Hepatocyte (in vitro differentiated cells): ENCODE results near the gene PRDM16. TPM values are rescaled to one million over a fixed set of nuclear protein-coding genes. Genes with fewer than 3 reads are reported as not detected.

ENCODE experiments used
- DNase-seq: peaks from one replicate; pipeline ENCODE4 v3.0.0-alpha.2; 2016; ENCODE audit warnings: low spot score
- H2AFZ ChIP-seq: fragments of 200-600 bp; sonication (generic); 2 replicates; pipeline ENCODE4 v1.6.0; 2016; ENCODE audit warnings: antibody characterized with exemption, mild to moderate bottlenecking
- H3K27ac ChIP-seq: fragments of 200-600 bp; sonication (generic); 2 replicates; pipeline ENCODE4 v1.5.1; 2016; ENCODE audit warnings: mild to moderate bottlenecking
- H3K27me3 ChIP-seq: fragments of 200-600 bp; sonication (generic); 2 replicates; pipeline ENCODE4 v1.6.1; 2016
- H3K36me3 ChIP-seq: fragments of 200-600 bp; sonication (generic); replicated peaks from 2 replicates; pipeline ENCODE4 v1.5.1; 2016; ENCODE audit warnings: low read depth; ENCODE audit not compliant: insufficient read depth
- H3K4me1 ChIP-seq: fragments of 200-600 bp; sonication (generic); 2 replicates; pipeline ENCODE4 v1.5.1; 2016; ENCODE audit warnings: mild to moderate bottlenecking, moderate library complexity; ENCODE audit not compliant: insufficient read depth
- H3K4me2 ChIP-seq: fragments of 200-600 bp; sonication (generic); 2 replicates; pipeline ENCODE4 v1.6.0; 2016
- H3K4me3 ChIP-seq: fragments of 200-600 bp; sonication (generic); 2 replicates; pipeline ENCODE4 v1.5.1; 2016; ENCODE audit warnings: mild to moderate bottlenecking
- H3K79me2 ChIP-seq: fragments of 200-600 bp; sonication (generic); 2 replicates; pipeline ENCODE4 v1.6.0; 2017; ENCODE audit warnings: mild to moderate bottlenecking
- H3K9me2 ChIP-seq: fragments of 200-600 bp; sonication (generic); replicated peaks from 2 replicates; pipeline ENCODE4 v1.6.0; 2017; ENCODE audit warnings: mild to moderate bottlenecking; ENCODE audit not compliant: insufficient read depth
- H3K9me3 ChIP-seq: fragments of 200-600 bp; sonication (generic); 2 replicates; pipeline ENCODE4 v1.5.1; 2016; ENCODE audit warnings: low read depth, mild to moderate bottlenecking
- H4K20me1 ChIP-seq: fragments of 200-600 bp; sonication (generic); 2 replicates; pipeline ENCODE4 v1.6.0; 2016; ENCODE audit warnings: mild to moderate bottlenecking; ENCODE audit not compliant: insufficient read depth, poor library complexity, severe bottlenecking
- EZH2 ChIP-seq: fragments of 200-600 bp; sonication (generic); IDR thresholded peaks from 2 replicates; pipeline ENCODE4 v1.6.1; 2016; ENCODE audit warnings: antibody characterized with exemption, mild to moderate bottlenecking, borderline replicate concordance
- EZH2phosphoT487 ChIP-seq: fragments of 200-600 bp; sonication (generic); IDR thresholded peaks from one replicate; pipeline ENCODE4 v1.6.1; 2018; ENCODE audit warnings: antibody characterized with exemption, mild to moderate bottlenecking, low read depth, moderate library complexity; ENCODE audit not compliant: unreplicated experiment, severe bottlenecking
- WGBS: methylation state at CpG from one replicate; pipeline ENCODE4 v1.1.6; 2016; ENCODE audit warnings: low lambda C conversion rate; ENCODE audit errors: missing lambda C conversion rate; 5-methylcytosine and 5-hydroxymethylcytosine counted together
- polyA plus RNA-seq: library from polyadenylated mRNA; unstranded; fragments of >200 nt; fragmentation: Nextera tagmentation; extraction: Ambion mirVana; gene quantifications from 2 replicates; pipeline ENCODE4 v1.2.1, GENCODE V29; 2016
- total RNA-seq: library from RNA; depleted of rRNA; stranded (reverse); fragments of >200 nt; gene quantifications from 2 replicates; pipeline ENCODE4 v1.2.3, GENCODE V29; 2014
- TF ChIP-seq, protein P1 (sequence below): fragments of 200-600 bp; sonication (generic); IDR thresholded peaks from 2 replicates; pipeline ENCODE4 v1.5.1; 2016; ENCODE audit warnings: antibody characterized with exemption, mild to moderate bottlenecking; ENCODE audit not compliant: poor library complexity

The PRDM16 gene
- total and polyA plus RNA-seq, 2 experiments from 2014 or later, result 8.1 to 9.9 TPM

DNA sequence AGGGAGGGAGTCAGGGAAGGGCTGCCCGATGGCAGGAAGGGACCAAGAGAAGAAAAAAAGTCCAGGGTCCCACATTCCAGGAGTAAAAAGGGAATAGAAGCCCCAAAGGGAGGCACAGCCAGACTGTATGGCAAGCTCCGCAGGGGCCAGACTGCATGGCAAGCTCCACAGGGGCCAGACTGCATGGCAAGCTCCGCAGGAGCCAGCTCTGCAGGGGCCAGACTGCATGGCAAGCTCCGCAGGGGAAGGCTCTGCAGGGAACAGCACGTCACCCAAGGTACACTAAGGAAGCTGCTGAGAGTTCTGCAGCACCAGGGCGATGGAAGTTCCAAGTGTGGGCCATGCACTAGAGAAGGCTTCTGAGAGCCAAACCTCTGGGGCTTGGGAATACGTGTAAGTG is 228.8 kb downstream of the PRDM16 start:
- no peak for DNase-seq
- no peak for TF ChIP-seq EZH2
- H3K27ac ChIP-seq, result no peak overlapping the region

DNA sequence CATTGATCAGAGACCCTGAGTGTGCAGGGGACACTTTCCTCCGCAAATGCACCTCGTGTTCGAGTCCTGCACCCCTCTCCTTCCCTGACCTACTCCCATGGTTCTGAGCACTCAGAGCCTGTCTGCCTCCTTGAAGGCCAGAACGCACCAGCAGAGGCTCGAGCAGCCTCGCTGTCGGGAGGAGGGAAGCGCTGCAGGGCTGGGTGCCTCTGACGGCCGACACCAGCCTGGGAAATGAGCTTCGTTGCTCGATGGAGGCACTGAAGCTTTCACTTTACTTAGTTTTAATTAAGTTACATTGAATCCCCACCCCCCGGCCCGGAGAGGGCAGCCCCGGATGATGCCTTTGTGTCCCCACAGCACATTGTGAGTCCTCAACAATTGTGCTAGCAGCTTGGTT is 229.2 kb downstream of the PRDM16 start:
- TF ChIP-seq, protein P1, sequence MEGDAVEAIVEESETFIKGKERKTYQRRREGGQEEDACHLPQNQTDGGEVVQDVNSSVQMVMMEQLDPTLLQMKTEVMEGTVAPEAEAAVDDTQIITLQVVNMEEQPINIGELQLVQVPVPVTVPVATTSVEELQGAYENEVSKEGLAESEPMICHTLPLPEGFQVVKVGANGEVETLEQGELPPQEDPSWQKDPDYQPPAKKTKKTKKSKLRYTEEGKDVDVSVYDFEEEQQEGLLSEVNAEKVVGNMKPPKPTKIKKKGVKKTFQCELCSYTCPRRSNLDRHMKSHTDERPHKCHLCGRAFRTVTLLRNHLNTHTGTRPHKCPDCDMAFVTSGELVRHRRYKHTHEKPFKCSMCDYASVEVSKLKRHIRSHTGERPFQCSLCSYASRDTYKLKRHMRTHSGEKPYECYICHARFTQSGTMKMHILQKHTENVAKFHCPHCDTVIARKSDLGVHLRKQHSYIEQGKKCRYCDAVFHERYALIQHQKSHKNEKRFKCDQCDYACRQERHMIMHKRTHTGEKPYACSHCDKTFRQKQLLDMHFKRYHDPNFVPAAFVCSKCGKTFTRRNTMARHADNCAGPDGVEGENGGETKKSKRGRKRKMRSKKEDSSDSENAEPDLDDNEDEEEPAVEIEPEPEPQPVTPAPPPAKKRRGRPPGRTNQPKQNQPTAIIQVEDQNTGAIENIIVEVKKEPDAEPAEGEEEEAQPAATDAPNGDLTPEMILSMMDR, result no peak
- TF ChIP-seq EZH2phosphoT487 (no peak), EZH2 (no peak)
- 94% methylated on average over 15 of the region's 15 CpGs for WGBS
- no peaks in the 10 kb centered on the region for H3K27me3 ChIP-seq
- no peak overlapping the region for H3K27ac ChIP-seq
- H3K79me2 ChIP-seq, result no peaks in the 10 kb centered on the region
- H3K9me3 ChIP-seq, result no peaks in the 10 kb centered on the region
- no peaks in the 10 kb centered on the region for H3K36me3 ChIP-seq
- no peak for DNase-seq
- no peaks in the 10 kb centered on the region for H4K20me1 ChIP-seq
- no peak overlapping the region for H3K4me2 ChIP-seq
- peaks cover 7% of the 10 kb centered on the region for H3K4me1 ChIP-seq
- no peaks in the 10 kb centered on the region for H3K9me2 ChIP-seq
- H2AFZ ChIP-seq, result no peak overlapping the region
- no peak overlapping the region for H3K4me3 ChIP-seq

More for the DNA sequence above, 228.8 kb downstream of the PRDM16 start:
- 95% methylated on average over 7 of the region's 7 CpGs for WGBS
- Histone ChIP-seq H3K4me3 (no peak overlapping the region), H3K4me2 (no peak overlapping the region), H4K20me1 (no peaks in the 10 kb centered on the region), H3K4me1 (peaks cover 10% of the 10 kb centered on the region), H3K27me3 (no peaks in the 10 kb centered on the region), H3K79me2 (no peaks in the 10 kb centered on the region), H2AFZ (no peak overlapping the region), H3K36me3 (no peaks in the 10 kb centered on the region), H3K9me2 (no peaks in the 10 kb centered on the region), H3K9me3 (no peaks in the 10 kb centered on the region)

DNA sequence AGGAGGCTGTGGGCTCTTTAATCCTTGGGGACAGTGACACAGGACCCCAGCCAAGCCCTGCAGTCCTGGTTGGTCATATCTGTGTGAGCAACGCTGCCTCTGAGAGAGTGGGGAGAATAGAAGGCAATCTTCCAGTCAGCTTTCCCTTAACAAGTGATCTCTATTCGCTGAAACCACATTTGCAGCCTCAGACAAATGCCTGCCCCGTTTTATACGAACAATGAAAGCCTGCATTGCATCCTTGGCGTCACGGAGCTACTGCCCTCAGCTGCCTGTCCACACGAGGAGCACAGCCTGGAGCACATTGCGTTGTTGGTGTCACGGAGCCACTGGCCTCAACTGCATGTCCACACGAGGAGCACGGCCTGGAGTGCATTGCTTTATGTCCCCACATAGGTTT is 235.2 kb downstream of the PRDM16 start:
- H3K27me3 ChIP-seq, result no peaks in the 10 kb centered on the region
- H3K79me2 ChIP-seq, result no peaks in the 10 kb centered on the region
- H3K4me3 ChIP-seq, result no peak overlapping the region
- WGBS, result 87% methylated on average over 11 of the region's 11 CpGs
- no peak overlapping the region for H3K27ac ChIP-seq
- H3K4me2 ChIP-seq, result no peak overlapping the region
- TF ChIP-seq EZH2, result no peak
- TF ChIP-seq, protein P1, result no peak
- H4K20me1 ChIP-seq, result no peaks in the 10 kb centered on the region
- H3K36me3 ChIP-seq, result no peaks in the 10 kb centered on the region
- H2AFZ ChIP-seq, result no peak overlapping the region
- DNase-seq, result no peak
- no peaks in the 10 kb centered on the region for H3K4me1 ChIP-seq
- no peaks in the 10 kb centered on the region for H3K9me3 ChIP-seq
- no peaks in the 10 kb centered on the region for H3K9me2 ChIP-seq

DNA sequence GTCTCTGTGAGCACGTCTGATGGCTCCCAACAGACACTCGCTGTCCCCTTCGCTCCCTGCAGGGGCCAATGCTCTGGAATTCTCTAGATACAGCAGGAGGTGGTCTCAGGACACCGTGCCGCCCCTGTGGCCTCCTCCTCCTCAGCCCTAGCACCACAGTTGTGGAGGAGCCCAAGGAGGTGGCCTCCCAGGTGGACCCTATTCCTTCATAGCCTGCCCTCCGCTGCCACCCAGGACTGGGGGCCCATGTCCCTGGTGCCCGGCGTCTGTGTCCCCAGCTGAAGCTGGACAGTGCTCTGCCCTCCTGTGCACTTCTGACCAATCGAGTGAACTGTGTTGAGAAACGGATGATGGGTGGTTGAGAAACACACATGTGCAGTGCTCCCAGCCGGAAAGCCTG is 235.7 kb downstream of the PRDM16 start:
- Histone ChIP-seq H3K9me2 (no peaks in the 10 kb centered on the region), H2AFZ (no peak overlapping the region), H3K4me3 (no peak overlapping the region), H3K9me3 (no peaks in the 10 kb centered on the region), H3K27me3 (no peaks in the 10 kb centered on the region), H4K20me1 (no peaks in the 10 kb centered on the region), H3K36me3 (no peaks in the 10 kb centered on the region), H3K4me2 (no peak overlapping the region), H3K79me2 (no peaks in the 10 kb centered on the region), H3K4me1 (no peaks in the 10 kb centered on the region), H3K27ac (no peak overlapping the region)
- no peak for TF ChIP-seq EZH2phosphoT487
- no peak for TF ChIP-seq EZH2
- TF ChIP-seq, protein P1, result no peak
- 82% methylated on average over 11 of the region's 11 CpGs for WGBS
- no peak for DNase-seq
